SK-N-SH (cell line): Measurements from ENCODE around the gene INSRR. TPM values are rescaled to one million over a fixed set of nuclear protein-coding genes. Genes with fewer than 3 reads are reported as not detected.
A peak's percentile ranks its signal among the peaks of the same experiment; 100 is the strongest.

Experiments
- CTCF ChIA-PET: fragments of 300-600, 350-600 bp; formaldehyde crosslinking; extraction: SDS; loops from one replicate; lab custom pipeline; 2021; lab: Yijun Ruan, JAX
- POLR2A ChIA-PET: fragments of 350-600 bp; sonication (Branson Sonifier 250); formaldehyde crosslinking; extraction: SDS; loops from one replicate; lab custom pipeline; 2020; ENCODE audit warnings: antibody characterized with exemption, inconsistent platforms; lab: Yijun Ruan, JAX
- DNase-seq: peaks from one replicate; pipeline ENCODE4 v3.0.0; 2012
- H2AFZ ChIP-seq: fragments of 200-600 bp; sonication (generic); 2 replicates; pipeline ENCODE4 v1.8.1; 2016; ENCODE audit warnings: antibody characterized with exemption, mild to moderate bottlenecking, low read depth
- H3F3A ChIP-seq: fragments of 200-600 bp; sonication (generic); replicated peaks from 2 replicates; pipeline ENCODE3; 2016; ENCODE audit warnings: antibody characterized with exemption, mild to moderate bottlenecking; ENCODE audit not compliant: insufficient read depth
- H3K27ac ChIP-seq, 2 experiments: fragments of 200-500 bp in 1 of 2; fragments of 200-600 bp in 1 of 2; sonication (Bioruptor generic) in 1 of 2; sonication (generic), shearing (Covaris generic) in 1 of 2; 2 replicates each; pipeline versions ENCODE4 v1.5.1 to v1.6.1; 2014 to 2016; ENCODE audit warnings: low read depth in 2 of 2, inconsistent platforms in 1 of 2, low read length in 1 of 2, mild to moderate bottlenecking in 1 of 2, mixed read lengths in 1 of 2
- H3K27me3 ChIP-seq: fragments of 200-600 bp; sonication (generic), shearing (Covaris generic); 2 replicates; pipeline ENCODE4 v1.6.1; 2016; ENCODE audit warnings: mixed run types; ENCODE audit not compliant: insufficient read depth
- H3K36me3 ChIP-seq, 2 experiments: fragments of 200-500 bp in 1 of 2; fragments of 200-600 bp in 1 of 2; sonication (Bioruptor generic) in 1 of 2; sonication (generic) in 1 of 2; replicated peaks in 1 of 2; 2 replicates each; pipeline versions ENCODE3 to v1.5.1; 2014 to 2016; ENCODE audit warnings: low read length in 1 of 2, mild to moderate bottlenecking in 1 of 2; ENCODE audit not compliant: insufficient read depth in 2 of 2, control insufficient read depth in 1 of 2
- H3K4me1 ChIP-seq, 2 experiments: fragments of 200-500 bp in 1 of 2; fragments of 200-600 bp in 1 of 2; sonication (Bioruptor generic) in 1 of 2; sonication (generic), shearing (Covaris generic) in 1 of 2; 2 replicates each; pipeline versions ENCODE4 v1.5.1 to v1.6.1; 2014 to 2016; ENCODE audit warnings: low read depth in 1 of 2, low read length in 1 of 2, mixed run types in 1 of 2; ENCODE audit not compliant: insufficient read depth in 2 of 2, control insufficient read depth in 1 of 2
- H3K4me2 ChIP-seq: fragments of 200-600 bp; sonication (generic), shearing (Covaris generic); 2 replicates; pipeline ENCODE4 v1.6.1; 2017; ENCODE audit warnings: mixed run types
- H3K4me3 ChIP-seq, 2 experiments: fragments of 200-500 bp in 1 of 2; fragments of 200-600 bp in 1 of 2; sonication (Bioruptor generic) in 1 of 2; sonication (generic), shearing (Covaris generic) in 1 of 2; 2 replicates each; pipeline versions ENCODE4 v1.5.1 to v1.8.1; 2014 to 2016; ENCODE audit warnings: low read depth in 2 of 2, inconsistent platforms in 1 of 2, low read length in 1 of 2, mild to moderate bottlenecking in 1 of 2, mixed read lengths in 1 of 2, moderate library complexity in 1 of 2
- H3K79me2 ChIP-seq: fragments of 200-600 bp; sonication (generic); 2 replicates; pipeline ENCODE4 v1.8.1; 2017; ENCODE audit warnings: mild to moderate bottlenecking; ENCODE audit not compliant: insufficient read depth
- H3K9ac ChIP-seq: fragments of 200-600 bp; sonication (generic); 2 replicates; pipeline ENCODE4 v1.6.1; 2017; ENCODE audit warnings: mixed run types
- H3K9me2 ChIP-seq: fragments of 200-600 bp; sonication (generic); 2 replicates; pipeline ENCODE4 v1.6.1; 2017; ENCODE audit warnings: mixed run types
- H3K9me3 ChIP-seq: fragments of 200-600 bp; sonication (generic); 2 replicates; pipeline ENCODE4 v1.6.1; 2017; ENCODE audit warnings: mixed run types, mild to moderate bottlenecking, moderate library complexity
- H4K20me1 ChIP-seq: fragments of 200-600 bp; sonication (generic); 2 replicates; pipeline ENCODE4 v1.6.1; 2017; ENCODE audit warnings: mild to moderate bottlenecking, mixed run types; ENCODE audit not compliant: insufficient read depth
- CHD2 ChIP-seq: fragments of 150-350 bp; IDR thresholded peaks from 2 replicates; pipeline ENCODE4 v1.6.1; 2018; ENCODE audit warnings: low read length; ENCODE audit not compliant: partially characterized antibody
- EP300 ChIP-seq, 2 experiments: IDR thresholded peaks; 2 replicates each; pipeline versions ENCODE4 v1.4.0 to v1.6.1; 2012; ENCODE audit warnings: borderline replicate concordance in 1 of 2, low read depth in 1 of 2, low read length in 1 of 2
- GABPA ChIP-seq: IDR thresholded peaks from 2 replicates; pipeline ENCODE4 v1.4.0; 2012; ENCODE audit warnings: low read depth, mild to moderate bottlenecking
- GATA2 ChIP-seq: sonication (generic); formaldehyde crosslinking; IDR thresholded peaks from 2 replicates; pipeline ENCODE4 v1.5.0; 2020; ENCODE audit warnings: mild to moderate bottlenecking, missing genetic modification reagents
- JUND ChIP-seq: IDR thresholded peaks from 2 replicates; pipeline ENCODE4 v1.4.0; 2012
- MEF2A ChIP-seq: IDR thresholded peaks from 2 replicates; pipeline ENCODE4 v1.4.0; 2012; ENCODE audit warnings: low read depth, borderline replicate concordance
- MXI1 ChIP-seq: IDR thresholded peaks from 2 replicates; pipeline ENCODE4 v1.6.1; 2012; ENCODE audit warnings: mild to moderate bottlenecking, low read depth, low read length, improper control_type of control experiment
- POLR2AphosphoS5 ChIP-seq: IDR thresholded peaks from 2 replicates; pipeline ENCODE4 v1.6.1; 2012; ENCODE audit warnings: low read depth, low read length
- RAD21 ChIP-seq: IDR thresholded peaks from 2 replicates; pipeline ENCODE4 v1.6.1; 2012; ENCODE audit warnings: mild to moderate bottlenecking, low read length
- RCOR1 ChIP-seq: fragments of 150-350 bp; IDR thresholded peaks from 2 replicates; pipeline ENCODE4 v1.6.1; 2017; ENCODE audit warnings: antibody characterized with exemption, low read length
- RFX5 ChIP-seq: IDR thresholded peaks from 2 replicates; pipeline ENCODE4 v1.6.1; 2012; ENCODE audit warnings: mild to moderate bottlenecking, improper control_type of control experiment, low read length
- RXRA ChIP-seq: IDR thresholded peaks from 2 replicates; pipeline ENCODE4 v1.4.0; 2012; ENCODE audit warnings: low read depth, mild to moderate bottlenecking, borderline replicate concordance
- SIN3A ChIP-seq: IDR thresholded peaks from 2 replicates; pipeline ENCODE4 v1.6.1; 2012; ENCODE audit warnings: low read depth, mild to moderate bottlenecking, low read length, moderate library complexity, borderline replicate concordance
- TAF1 ChIP-seq: IDR thresholded peaks from 2 replicates; pipeline ENCODE4 v1.6.1; 2012; ENCODE audit warnings: low read depth, mild to moderate bottlenecking, low read length, moderate library complexity, borderline replicate concordance
- TCF12 ChIP-seq: IDR thresholded peaks from 2 replicates; pipeline ENCODE4 v1.4.0; 2012
- YY1 ChIP-seq: IDR thresholded peaks from 2 replicates; pipeline ENCODE4 v1.4.0; 2012; ENCODE audit warnings: low read depth, mild to moderate bottlenecking
- WGBS: methylation state at CpG from one replicate; pipeline ENCODE4 v1.1.6; 2017; ENCODE audit warnings: low lambda C conversion rate; 5-methylcytosine and 5-hydroxymethylcytosine counted together
- polyA plus RNA-seq, 3 experiments: library from polyadenylated mRNA; depleted of rRNA; stranded (reverse); fragments of >200 nt; gene quantifications; 2 replicates each; pipeline ENCODE4 v1.2.3, GENCODE V29; 2012
- TF ChIP-seq, protein P1 (sequence below): fragments of 150-350 bp; IDR thresholded peaks from 2 replicates; pipeline ENCODE4 v1.6.1; 2017; ENCODE audit warnings: antibody characterized with exemption, low read length, low read depth, borderline replicate concordance
- TF ChIP-seq, protein P2 (sequence below): IDR thresholded peaks from 2 replicates; pipeline ENCODE4 v1.4.0; 2012; ENCODE audit warnings: low read depth
- TF ChIP-seq, protein P3 (sequence below): IDR thresholded peaks from 2 replicates; pipeline ENCODE4; 2012
- TF ChIP-seq, protein P4 (sequence below): fragments of 150-350 bp; IDR thresholded peaks from 2 replicates; pipeline ENCODE4 v1.6.1; 2016; ENCODE audit warnings: mild to moderate bottlenecking, low read depth, low read length
- TF ChIP-seq, protein P5 (sequence below): fragments of 200-600 bp; sonication (generic); IDR thresholded peaks from 2 replicates; pipeline ENCODE4 v1.6.1; 2017; ENCODE audit warnings: antibody characterized with exemption, mild to moderate bottlenecking, moderate library complexity

INSRR gene
- polyA plus RNA-seq, 1 of the 3 experiments (the other 2 are of a cell fraction): 0.20 TPM

DNA sequence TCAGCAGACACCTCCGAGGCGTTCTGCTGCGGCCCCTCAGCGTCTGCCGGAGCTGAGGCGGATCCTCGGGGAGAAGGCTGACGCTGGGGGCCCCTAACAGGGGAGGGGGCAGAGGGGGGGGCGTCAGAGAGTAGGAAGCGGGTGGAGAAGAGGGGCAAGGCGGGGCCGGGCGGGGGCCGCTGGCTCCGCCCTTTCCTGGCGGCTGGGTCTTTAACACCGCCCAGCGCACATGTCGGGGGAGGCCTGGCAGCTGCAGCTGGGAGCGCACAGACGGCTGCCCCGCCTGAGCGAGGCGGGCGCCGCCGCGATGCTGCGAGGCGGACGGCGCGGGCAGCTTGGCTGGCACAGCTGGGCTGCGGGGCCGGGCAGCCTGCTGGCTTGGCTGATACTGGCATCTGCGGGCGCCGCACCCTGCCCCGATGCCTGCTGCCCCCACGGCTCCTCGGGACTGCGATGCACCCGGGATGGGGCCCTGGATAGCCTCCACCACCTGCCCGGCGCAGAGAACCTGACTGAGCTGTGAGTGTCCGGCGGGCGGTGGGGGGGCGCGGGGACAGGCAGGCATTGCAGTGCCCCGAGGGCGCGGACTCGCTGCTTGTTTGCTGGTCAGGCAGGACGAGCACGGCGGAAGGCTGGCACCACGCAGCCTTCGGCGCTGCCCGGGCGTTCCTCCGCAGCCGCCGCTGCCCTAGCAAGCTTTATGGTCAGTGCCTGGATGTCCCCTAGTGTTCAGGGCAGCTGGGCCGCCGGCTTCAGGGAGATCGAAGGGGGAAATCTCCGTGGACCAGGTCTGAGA is 1.9 kb upstream of the INSRR start, which contains the start of gene NTRK1:
Gene NTRK1 (plus strand): TSS at position 238 of the 796 bp plus-strand sequence. CDS start 70 bp downstream, at position 308.
- Histone ChIP-seq H4K20me1 (no peaks in the 10 kb centered on the region), H3K27ac (peak within 1 kb of the TSS in 1 of 2 experiments; percentile 97; a peak in 2 of 4 replicates), H3F3A (peaks cover 4% of the 10 kb centered on the region), H3K9ac (no peak within 1 kb of the TSS), H3K36me3 (no peaks in the 10 kb centered on the region), H3K4me3 (peak within 1 kb of the TSS; percentile 54 to 64), H2AFZ (peak within 1 kb of the TSS; percentile 76; the same call in 1 of the 2 replicates)
- CTCF ChIA-PET: interaction anchor here (0.7 to 22.1 kb wide), 49 partner anchors 10 to 281 kb away, joined by 3 to 566 read pairs (median 6); partner anchors contain the start of genes CRABP2, HDGF, ISG20L2 and METTL25B
- peak; percentile 95 for DNase-seq
- WGBS: 5% methylated on average over 10 of the region's 69 CpGs
- POLR2A ChIA-PET: interaction anchor here (0.6 to 6.4 kb wide), 26 partner anchors 9 to 184 kb away, joined by 3 to 97 read pairs (median 4); partner anchors contain the start of genes HDGF, ISG20L2, METTL25B and MRPL24
- TF ChIP-seq, protein P1, sequence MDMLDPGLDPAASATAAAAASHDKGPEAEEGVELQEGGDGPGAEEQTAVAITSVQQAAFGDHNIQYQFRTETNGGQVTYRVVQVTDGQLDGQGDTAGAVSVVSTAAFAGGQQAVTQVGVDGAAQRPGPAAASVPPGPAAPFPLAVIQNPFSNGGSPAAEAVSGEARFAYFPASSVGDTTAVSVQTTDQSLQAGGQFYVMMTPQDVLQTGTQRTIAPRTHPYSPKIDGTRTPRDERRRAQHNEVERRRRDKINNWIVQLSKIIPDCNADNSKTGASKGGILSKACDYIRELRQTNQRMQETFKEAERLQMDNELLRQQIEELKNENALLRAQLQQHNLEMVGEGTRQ: no peak
- no peak for TF ChIP-seq JUND
- peak; percentile 75; the same call in 1 of the 2 replicates for TF ChIP-seq SIN3A
- no peak for TF ChIP-seq GATA2 (CRISPR knock-in tag)
- TF ChIP-seq GABPA: no peak
- TF ChIP-seq MEF2A: no peak
- TF ChIP-seq RCOR1: no peak
- TF ChIP-seq YY1: no peak
- TF ChIP-seq, protein P2, sequence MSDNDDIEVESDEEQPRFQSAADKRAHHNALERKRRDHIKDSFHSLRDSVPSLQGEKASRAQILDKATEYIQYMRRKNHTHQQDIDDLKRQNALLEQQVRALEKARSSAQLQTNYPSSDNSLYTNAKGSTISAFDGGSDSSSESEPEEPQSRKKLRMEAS: 0 out of 2 replicates have a peak, but pooled peaks have one; percentile 32
- TF ChIP-seq MXI1: peak; percentile 95
- TF ChIP-seq, protein P3, sequence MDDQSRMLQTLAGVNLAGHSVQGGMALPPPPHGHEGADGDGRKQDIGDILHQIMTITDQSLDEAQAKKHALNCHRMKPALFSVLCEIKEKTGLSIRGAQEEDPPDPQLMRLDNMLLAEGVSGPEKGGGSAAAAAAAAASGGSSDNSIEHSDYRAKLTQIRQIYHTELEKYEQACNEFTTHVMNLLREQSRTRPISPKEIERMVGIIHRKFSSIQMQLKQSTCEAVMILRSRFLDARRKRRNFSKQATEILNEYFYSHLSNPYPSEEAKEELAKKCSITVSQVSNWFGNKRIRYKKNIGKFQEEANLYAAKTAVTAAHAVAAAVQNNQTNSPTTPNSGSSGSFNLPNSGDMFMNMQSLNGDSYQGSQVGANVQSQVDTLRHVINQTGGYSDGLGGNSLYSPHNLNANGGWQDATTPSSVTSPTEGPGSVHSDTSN: no peak
- TF ChIP-seq, protein P4, sequence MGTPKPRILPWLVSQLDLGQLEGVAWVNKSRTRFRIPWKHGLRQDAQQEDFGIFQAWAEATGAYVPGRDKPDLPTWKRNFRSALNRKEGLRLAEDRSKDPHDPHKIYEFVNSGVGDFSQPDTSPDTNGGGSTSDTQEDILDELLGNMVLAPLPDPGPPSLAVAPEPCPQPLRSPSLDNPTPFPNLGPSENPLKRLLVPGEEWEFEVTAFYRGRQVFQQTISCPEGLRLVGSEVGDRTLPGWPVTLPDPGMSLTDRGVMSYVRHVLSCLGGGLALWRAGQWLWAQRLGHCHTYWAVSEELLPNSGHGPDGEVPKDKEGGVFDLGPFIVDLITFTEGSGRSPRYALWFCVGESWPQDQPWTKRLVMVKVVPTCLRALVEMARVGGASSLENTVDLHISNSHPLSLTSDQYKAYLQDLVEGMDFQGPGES: no peak
- no peak for TF ChIP-seq TCF12
- TF ChIP-seq, protein P5, sequence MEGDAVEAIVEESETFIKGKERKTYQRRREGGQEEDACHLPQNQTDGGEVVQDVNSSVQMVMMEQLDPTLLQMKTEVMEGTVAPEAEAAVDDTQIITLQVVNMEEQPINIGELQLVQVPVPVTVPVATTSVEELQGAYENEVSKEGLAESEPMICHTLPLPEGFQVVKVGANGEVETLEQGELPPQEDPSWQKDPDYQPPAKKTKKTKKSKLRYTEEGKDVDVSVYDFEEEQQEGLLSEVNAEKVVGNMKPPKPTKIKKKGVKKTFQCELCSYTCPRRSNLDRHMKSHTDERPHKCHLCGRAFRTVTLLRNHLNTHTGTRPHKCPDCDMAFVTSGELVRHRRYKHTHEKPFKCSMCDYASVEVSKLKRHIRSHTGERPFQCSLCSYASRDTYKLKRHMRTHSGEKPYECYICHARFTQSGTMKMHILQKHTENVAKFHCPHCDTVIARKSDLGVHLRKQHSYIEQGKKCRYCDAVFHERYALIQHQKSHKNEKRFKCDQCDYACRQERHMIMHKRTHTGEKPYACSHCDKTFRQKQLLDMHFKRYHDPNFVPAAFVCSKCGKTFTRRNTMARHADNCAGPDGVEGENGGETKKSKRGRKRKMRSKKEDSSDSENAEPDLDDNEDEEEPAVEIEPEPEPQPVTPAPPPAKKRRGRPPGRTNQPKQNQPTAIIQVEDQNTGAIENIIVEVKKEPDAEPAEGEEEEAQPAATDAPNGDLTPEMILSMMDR: no peak
- TF ChIP-seq EP300 (IDR thresholded peaks at IDR 0.05; ENCODE audit: borderline replicate concordance in 1 of 2, low read depth in 1 of 2, low read length in 1 of 2): no peak
- TF ChIP-seq TAF1: no peak
- no peak; the same call in 1 of the 2 replicates for TF ChIP-seq RAD21
- TF ChIP-seq POLR2AphosphoS5: no peak
- no peak for TF ChIP-seq RFX5
- TF ChIP-seq CHD2: no peak
- no peak for TF ChIP-seq RXRA
- TF ChIP-seq, all 33 proteins: peak for 3
- H3K4me2 ChIP-seq: peak within 1 kb of the TSS; percentile 91
- no peaks in the 10 kb centered on the region for H3K9me2 ChIP-seq
- no peaks in the 10 kb centered on the region for H3K9me3 ChIP-seq
- H3K27me3 ChIP-seq: peaks cover 39% of the 10 kb centered on the region
- H3K4me1 ChIP-seq: peaks cover 3 to 74% of the 10 kb centered on the region in 2 experiments; a peak in 2 of 4 replicates
- H3K79me2 ChIP-seq: no peaks in the 10 kb centered on the region
